ENCODE measurements around the gene SLC49A3. TPM values are rescaled to one million over a fixed set of nuclear protein-coding genes. Genes with fewer than 3 reads are reported as not detected.
"Not testable (repeated sequence)": the region's sequence is repeated elsewhere in the genome, so short reads cannot be mapped to it uniquely, and the experiment has no call there.

The SLC49A3 gene
- total RNA-seq, 2 donors from 2014 or later: 0.59 to 1.3 TPM

DNA sequence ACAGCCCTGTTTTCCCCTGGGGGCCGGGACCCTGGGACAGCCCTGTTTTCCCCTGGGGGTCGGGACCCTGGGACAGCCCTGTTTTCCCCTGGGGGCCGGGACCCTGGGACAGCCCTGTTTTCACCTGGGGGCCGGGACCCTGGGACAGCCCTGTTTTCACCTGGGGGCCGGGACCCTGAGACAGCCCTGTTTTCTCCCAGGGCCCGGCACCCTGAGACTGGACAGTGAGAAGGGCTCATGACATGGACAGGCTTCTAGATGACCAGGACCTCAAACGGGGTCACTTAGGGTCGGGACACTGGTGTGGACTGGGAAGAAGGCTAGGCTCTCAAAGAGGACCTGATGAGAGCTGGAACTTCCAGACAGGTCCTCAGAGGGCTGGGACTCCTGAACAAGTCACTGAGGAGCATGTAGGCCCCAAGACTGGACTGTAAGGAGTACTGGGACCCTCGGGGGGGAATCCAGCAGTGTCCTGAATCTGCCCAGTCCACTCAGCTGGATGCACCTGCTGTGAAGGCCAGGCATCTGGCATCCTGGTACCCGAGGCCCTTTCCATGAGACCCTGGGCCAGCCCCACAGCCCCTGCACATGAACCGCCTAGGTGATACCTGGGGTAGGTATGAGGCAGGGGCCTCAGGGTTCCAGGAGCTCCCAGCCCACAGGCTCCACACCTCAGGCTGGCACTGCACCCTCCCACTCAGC, 19.1 kb upstream of the SLC49A3 start:
- no peak for ATAC-seq

DNA sequence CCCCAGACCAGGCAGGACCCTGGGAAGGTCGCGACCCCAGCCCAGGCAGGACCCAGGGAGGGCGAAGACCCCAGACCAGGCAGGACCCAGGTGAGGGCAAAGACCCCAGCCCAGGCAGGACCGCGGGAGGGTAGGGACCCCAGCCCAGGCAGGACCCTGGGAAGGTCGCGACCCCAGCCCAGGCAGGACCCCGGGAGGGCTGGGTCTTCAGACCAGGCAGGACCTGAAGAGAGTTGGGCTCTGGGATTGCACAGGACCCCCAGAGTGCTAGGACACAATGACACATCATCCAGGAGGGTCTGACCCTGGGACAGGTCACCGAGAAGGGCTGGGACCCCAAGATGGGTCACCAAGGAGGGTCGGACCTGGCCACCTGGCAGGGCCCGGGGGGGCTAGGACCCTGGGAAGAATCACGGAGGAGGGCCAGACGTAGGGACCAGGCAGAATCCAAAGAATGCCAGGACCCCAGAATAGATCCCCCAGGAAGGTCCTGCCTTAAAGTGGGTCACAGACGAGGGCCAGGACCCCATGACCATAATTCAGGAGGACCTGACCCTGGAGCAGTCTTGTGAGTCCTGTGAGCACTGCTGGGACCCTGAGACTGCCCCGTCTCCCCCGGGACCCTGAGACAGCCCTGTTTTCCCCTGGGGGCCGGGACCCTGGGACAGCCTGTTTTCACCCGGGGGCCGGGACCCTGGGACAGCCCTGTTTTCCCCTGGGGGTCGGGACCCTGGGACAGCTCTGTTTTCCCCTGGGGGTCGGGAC, 18.1 kb upstream of the SLC49A3 start:
- no peak for DNase-seq (ENCODE audit: low spot score in 2 of 2)
- ATAC-seq: no peak
- H3K9me3 Mint-ChIP-seq: no peaks in the 10 kb centered on the region

More for the DNA sequence above, 19.1 kb upstream of the SLC49A3 start:
- Mint-ChIP-seq H3K36me3 (no peaks in the 10 kb centered on the region), H3K9me3 (no peaks in the 10 kb centered on the region), H3K27ac (no peak overlapping the region)
- no peak for DNase-seq (ENCODE audit: low spot score in 2 of 2)

DNA sequence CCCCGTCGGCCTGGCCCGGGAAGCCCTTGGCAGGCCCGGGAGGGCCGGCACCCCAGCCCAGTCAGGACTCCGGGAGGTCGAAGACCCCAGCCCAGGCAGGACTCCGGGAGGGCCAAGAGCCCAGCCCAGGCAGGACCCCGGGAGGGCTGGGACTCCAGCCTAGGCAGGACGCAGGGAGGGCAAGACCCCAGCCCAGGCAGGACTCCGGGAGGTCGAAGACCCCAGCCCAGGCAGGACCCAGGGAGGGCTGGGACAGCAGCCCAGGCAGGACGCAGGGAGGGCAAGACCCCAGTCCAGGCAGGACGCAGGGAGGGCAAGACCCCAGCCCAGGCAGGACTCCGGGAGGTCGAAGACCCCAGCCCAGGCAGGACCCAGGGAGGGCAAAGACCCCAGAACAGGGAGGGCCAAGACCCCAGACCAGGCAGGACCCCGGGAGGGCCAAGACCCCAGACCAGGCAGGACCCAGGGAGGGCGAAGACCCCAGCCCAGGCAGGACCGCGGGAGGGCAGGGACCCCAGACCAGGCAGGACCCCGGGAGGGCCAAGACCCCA, 17.2 kb upstream of the SLC49A3 start:
- not testable (repeated sequence) for H3K36me3 Mint-ChIP-seq; DNase-seq (ENCODE audit: low spot score in 2 of 2); H3K9me3 Mint-ChIP-seq; H3K27ac Mint-ChIP-seq; ATAC-seq

More for the DNA sequence above, 18.1 kb upstream of the SLC49A3 start:
- no peak overlapping the region for H3K27ac Mint-ChIP-seq
- H3K36me3 Mint-ChIP-seq: no peaks in the 10 kb centered on the region

DNA sequence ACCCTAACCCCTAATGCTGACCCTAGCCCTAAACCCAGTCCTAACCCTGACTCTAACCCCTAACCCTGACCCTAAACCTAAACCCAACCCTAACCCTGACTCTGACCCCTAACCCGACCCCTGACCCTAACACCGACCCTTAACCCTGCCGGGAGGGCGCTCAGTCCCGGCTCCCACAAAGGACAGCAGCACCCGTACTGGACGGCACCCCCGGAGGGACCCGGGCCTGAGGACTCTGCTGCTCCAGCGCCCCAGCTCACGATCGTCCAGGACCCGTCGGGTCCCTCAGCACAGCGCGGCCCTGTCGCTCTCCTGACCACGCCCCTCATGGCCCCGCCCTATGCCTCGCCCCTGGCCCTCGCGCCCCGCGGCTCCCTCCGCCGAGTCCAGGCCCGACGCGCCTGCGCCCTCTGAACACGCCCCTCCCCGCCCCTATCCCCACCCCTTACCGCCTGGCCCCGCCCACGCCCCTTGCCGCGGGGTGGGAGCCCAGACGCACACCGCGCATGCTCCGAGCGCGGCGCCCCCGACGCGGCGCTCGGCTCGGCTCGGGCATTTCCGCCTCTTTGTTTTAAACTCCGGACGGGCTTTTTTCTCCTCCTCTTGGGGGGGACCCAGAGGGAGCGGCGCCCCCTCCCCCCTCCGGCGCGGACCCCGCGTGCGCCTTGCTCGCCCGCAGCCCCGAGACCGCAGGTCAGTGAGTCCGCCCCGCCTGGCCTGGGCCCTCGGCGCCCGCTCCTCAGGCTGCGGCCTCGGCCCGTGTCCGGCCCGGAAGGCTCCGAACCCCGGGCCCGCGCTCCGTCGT, 16.5 kb upstream of the SLC49A3 start, which contains the start of gene PCGF3:
Gene PCGF3, plus strand, starts transcription at position 555 of the 805 bp plus-strand sequence. CDS start 27,849 bp downstream, outside the sequence.
- DNase-seq (ENCODE audit: low spot score in 2 of 2): peak; percentile 96 to 98
- H3K9me3 Mint-ChIP-seq: no peaks in the 10 kb centered on the region
- H3K36me3 Mint-ChIP-seq: no peaks in the 10 kb centered on the region
- peak; percentile 98 to 99 for ATAC-seq
- peak within 1 kb of the TSS; percentile 50 to 82 for H3K27ac Mint-ChIP-seq

DNA sequence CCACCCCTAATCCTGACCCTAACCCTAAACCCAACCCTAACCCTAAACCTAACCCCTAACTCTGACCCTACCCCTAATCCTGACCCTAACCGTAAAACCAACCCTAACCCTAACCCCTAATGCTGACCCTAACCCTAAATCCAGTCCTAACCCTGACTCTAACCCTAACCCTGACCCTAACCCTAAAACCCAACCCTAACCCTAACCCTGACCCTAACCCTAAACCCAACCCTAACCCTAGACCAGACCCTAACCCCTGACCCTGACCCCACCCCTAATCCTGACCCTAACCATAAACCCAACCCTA, 16.0 kb upstream of the SLC49A3 start:
- no peaks in the 10 kb centered on the region for H3K36me3 Mint-ChIP-seq
- DNase-seq (ENCODE audit: low spot score in 2 of 2) (no peak), ATAC-seq (no peak)
- no peaks in the 10 kb centered on the region for H3K9me3 Mint-ChIP-seq
- H3K27ac Mint-ChIP-seq: peak overlapping the region in 1 of 2 donors; percentile 82

DNA sequence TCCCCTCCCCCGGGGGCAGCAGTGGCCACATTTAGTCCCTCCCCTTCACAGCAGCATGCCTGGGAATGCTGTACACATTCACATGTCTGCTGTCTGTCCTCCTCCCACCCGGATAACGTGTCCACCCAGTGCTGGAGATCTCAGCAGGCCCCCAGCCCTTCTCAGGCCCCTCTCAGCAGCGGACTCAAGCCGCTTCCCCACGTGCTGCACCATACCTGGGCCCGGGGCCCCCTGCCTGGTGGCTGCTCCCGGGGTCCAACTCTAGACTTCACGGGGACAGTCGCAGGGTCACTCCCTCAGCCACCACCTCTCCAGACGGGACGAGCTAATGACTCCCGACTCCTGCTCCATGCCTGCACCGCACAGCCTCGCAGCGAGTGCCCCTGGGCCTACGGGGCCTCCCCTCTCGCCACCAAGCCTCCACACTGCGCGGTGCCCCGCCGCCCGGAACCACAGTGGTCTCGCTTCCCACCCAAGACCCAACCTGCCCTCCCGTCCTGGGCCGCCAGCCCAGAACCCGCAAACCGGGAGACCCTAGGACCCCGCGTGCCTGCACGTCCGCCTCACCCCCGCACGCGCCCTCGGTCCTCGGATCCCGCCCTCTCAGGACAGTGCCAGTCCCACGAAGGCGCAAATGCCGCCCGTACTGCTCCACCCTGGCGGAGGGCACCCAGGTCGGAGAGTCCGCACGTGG, 15.4 kb upstream of the SLC49A3 start:
- Mint-ChIP-seq H3K36me3 (no peaks in the 10 kb centered on the region), H3K27ac (no peak overlapping the region), H3K9me3 (no peaks in the 10 kb centered on the region)
- ATAC-seq (no peak), DNase-seq (ENCODE audit: low spot score in 2 of 2) (no peak)

DNA sequence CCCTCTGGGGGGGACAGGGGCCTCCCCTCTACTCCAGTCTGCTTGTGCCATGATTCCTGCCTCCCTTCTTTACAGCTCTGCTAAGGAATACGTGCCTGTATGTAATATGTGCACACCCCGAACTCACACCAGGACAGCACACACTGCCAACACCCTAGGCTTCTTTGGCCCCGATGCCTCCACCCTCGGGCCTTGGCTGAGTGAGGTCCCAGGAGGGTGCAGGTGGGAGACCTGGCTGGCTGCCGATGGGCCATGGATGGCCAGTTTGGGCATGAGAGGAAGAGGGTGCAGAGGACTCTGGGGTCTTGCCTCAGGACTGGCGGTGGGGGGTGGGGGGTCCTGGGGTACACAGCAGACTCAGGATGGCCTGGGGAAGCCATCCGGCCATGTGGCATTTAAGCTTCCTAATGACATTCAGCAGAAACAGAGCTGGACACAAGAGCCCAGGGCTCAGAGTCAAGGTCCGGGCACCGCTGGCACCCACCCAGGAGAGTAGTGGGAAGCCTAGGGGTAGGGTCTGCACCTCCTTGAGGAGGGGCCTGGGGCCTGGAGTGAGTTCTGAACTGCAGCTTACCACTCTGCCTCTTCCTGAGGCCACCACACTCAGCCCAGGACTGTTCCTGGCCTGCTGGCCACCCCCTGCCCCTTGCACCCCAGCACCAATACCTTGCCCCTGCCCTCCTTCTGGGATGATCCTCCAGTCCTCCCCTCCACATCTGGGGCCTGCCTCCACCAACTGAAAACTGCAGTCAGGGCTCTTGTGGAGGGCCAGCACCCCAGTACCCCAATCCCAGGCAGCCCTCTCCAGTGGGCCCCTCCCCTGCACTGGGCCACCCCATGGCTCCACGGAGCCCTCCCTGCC, 14.6 kb upstream of the SLC49A3 start:
- Mint-ChIP-seq H3K27ac (no peak overlapping the region), H3K36me3 (no peaks in the 10 kb centered on the region), H3K9me3 (no peaks in the 10 kb centered on the region)
- DNase-seq (ENCODE audit: low spot score in 2 of 2): no peak
- no peak for ATAC-seq

DNA sequence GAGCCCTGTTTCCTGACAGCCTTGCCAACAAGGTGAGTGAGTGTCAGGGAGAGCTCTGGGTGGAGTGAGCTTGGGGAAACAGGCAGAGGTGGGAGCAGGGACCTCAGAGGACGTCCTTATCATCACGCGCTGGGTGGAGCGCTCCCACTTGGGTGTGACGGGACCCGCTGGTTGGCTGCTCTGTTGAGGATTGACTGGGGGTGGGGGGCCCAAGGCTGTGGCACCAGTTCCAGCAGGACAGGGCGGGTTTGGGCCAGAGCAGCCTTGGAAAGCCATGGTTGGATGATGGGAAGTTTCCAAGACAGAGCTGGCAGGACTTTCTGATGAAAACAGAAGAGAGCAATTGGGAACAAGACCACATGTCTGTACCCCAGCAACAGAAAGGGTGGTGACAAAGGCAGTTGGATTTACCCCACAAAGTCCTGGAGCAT, 13.7 kb upstream of the SLC49A3 start:
- no peak overlapping the region for H3K27ac Mint-ChIP-seq
- ATAC-seq (no peak), DNase-seq (ENCODE audit: low spot score in 2 of 2) (no peak)
- no peaks in the 10 kb centered on the region for H3K36me3 Mint-ChIP-seq
- H3K9me3 Mint-ChIP-seq: no peaks in the 10 kb centered on the region

DNA sequence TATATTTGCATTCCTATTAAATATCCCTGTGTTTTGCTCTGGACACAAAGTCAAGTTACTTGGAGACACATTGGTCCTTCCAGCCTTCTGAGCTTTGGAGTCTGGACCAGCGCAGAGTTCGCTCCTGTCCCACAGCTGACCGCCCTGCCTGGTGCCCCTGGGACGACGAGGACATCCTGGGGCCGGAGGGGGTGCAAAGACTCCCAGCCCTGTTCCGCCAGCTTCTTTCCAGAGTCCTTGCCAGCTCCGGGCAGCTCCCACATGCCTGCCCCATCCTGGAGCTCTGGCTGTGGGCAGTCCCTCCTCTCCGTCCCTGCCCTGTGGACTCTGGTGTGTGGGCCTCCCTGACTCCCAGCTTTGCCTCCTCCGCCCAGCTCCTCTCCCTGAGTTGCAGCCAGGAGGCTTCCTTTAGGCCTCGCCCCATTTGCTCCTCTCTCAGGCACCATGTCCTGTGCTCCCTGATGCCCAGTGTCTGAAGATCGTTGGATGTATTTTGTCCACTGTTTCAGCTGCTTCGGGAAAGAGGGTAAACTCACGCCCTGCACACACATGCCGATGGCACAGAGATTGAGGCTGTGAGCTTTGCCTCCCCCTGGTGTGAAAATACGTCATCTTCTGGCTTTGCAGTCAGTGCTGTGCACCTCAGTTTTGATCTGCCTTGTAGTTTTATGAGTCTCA, 11.8 kb upstream of the SLC49A3 start:
- no peak overlapping the region for H3K27ac Mint-ChIP-seq

DNA sequence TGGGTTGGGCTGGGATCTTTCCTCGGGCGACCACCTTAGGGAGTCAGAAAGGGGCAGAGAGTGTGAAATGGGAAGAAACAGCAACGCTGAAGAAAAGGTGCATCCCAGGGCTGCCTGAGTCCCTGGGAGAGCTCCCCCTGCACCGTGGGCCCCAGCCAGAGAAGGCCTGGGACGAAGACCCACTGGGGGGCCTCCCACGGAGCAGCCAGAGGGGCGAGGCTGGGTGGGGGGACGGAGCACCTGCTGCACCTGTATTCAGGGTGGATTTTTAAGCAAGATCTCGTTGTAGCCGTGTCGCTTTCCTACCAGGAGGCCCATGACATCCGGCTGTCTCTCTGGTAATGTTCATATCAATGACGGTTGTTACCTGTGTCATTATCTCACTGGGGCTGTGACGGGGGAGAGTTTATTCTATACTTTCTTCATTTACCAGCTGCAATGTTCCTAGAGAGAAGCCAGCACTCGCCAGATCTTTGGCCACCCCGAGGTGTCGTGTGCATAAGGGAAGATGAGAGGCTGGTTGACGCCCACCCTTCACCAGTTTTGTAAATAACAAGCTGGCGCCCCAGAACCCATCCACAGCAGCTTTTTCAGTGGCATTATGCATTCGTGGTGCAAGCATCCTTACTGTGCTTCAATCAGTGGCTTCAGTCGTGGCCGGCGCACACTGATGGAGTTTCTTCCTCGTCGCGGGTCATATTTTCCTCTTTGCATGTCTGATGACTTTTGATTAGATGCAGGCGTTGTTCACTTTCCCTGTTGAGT, 11.0 kb upstream of the SLC49A3 start:
- ATAC-seq: no peak
- Mint-ChIP-seq H3K27ac (peak overlapping the region in 1 of 2 donors; percentile 35), H3K36me3 (no peaks in the 10 kb centered on the region), H3K9me3 (no peaks in the 10 kb centered on the region)
- DNase-seq (ENCODE audit: low spot score in 2 of 2): no peak

More for the DNA sequence above, 11.8 kb upstream of the SLC49A3 start:
- Mint-ChIP-seq H3K9me3 (no peaks in the 10 kb centered on the region), H3K36me3 (no peaks in the 10 kb centered on the region)
- DNase-seq (ENCODE audit: low spot score in 2 of 2): no peak
- ATAC-seq: no peak

DNA sequence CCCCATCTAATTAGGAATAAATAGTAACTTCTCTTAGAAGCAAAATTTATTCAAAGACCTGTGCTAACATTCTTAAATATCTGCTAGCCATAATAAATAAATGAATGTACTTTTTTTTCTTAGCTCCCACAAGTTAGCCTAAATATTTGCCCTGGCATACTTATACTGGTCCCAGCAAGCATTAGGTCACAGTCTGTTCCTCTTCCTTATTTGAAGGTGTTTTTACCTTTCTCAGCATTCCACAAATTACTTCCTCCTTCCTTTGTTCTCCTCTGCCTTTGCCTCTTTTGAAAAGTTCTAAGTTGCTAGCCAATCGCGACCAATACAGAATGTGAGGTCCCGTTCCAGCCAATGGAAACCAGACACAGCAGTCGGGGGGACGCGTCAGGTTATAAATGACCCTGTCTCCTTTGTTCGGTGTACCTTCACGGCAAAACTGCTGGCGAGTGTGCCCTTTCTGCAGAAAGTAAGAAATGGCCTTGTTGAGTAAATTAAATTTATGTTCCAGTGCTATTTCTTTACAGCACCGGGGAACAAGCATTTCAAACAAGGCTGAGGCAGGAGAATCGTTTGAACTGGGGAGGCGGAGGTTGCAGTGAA, 5.5 kb upstream of the SLC49A3 start:
- H3K36me3 Mint-ChIP-seq; H3K27ac Mint-ChIP-seq; DNase-seq (ENCODE audit: low spot score in 2 of 2); H3K9me3 Mint-ChIP-seq; ATAC-seq: not testable (repeated sequence)

DNA sequence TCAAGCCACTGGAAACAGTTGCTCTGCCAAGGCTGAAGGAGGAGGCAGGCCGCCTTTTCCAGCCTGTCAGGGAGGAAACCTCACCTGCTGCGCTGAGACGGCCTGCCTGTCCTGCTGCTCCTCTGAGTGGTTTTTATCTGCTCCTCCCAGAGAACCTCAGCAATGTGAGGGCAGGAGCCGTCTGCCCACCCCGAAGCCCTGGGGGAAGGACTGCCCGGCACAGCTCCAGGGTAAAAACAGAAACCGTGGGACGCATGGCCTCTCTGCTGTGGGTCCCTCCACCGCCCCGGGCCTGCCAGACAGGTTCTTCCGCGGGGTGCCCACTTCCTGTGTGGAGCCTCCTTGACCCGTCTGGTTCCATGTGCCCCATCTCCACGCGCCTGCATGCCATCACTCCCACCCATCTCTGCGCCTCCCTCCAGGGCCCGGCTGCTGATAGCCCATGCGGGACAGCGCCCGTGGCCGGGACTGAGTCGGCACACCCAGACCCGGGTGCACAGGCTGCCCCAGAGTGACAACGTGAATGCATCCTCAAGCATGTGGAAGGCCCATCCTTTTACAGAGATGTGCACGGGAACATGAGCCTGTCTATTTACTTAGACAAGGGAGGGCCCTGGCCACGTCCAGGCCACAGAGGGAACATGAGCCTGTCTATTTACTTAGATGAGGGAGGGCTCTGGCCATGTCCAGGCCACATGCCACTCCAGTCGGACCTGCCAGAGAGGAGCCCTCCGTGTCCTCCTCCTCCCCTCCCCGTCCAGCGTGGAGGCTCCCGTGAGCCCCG, 4.0 kb upstream of the SLC49A3 start:
- no peaks in the 10 kb centered on the region for H3K36me3 Mint-ChIP-seq
- H3K27ac Mint-ChIP-seq: no peak overlapping the region
- H3K9me3 Mint-ChIP-seq: no peaks in the 10 kb centered on the region
- ATAC-seq (no peak), DNase-seq (ENCODE audit: low spot score in 2 of 2) (no peak)

DNA sequence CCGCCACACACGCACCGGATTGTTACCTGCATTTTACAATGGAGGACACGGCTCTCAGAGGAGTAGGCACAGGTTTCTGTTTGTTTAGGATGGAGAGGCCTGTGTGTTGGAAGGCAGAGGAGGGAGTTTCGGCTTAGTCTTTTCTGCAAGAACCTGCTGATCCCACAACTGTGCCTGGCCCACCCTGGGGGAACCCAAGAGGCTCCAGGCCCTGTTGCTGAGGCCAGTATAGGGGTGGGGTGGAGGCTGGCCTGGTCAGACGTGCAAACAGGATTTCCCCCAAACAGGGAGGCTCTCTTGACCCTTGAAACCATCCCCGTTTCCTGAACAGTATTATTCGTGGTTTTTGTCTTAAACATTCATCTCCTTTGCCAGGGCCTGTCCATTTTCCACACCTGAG, 772 bp upstream of the SLC49A3 start:
- no peak for ATAC-seq
- no peak for DNase-seq (ENCODE audit: low spot score in 2 of 2)
- Mint-ChIP-seq H3K27ac (no peak overlapping the region), H3K36me3 (no peaks in the 10 kb centered on the region), H3K9me3 (no peaks in the 10 kb centered on the region)

Data from activated naive CD4-positive, alpha-beta T cell treated with anti-CD3 and anti-CD28 coated beads, Interleukin-2, amount 50 U/mL, for 72 hours (primary cell).